Activated CD8-positive, alpha-beta T cell treated with anti-CD3 and anti-CD28 coated beads for 36 hours (primary cell): ENCODE measurements around the gene RPS18. TPM values are rescaled to one million over a fixed set of nuclear protein-coding genes. Genes with fewer than 3 reads are reported as not detected.

ENCODE experiments used
- ATAC-seq: fragments of 200-7000 bp; cut with Tn5 transposase; one replicate; pipeline ENCODE4 v1.10.0; 2021; ENCODE audit warnings: mild to moderate bottlenecking, moderate library complexity
- CTCF ChIA-PET: fragments of 350-600 bp; sonication (Branson Sonifier 250); formaldehyde crosslinking; loops from one replicate; lab custom pipeline; 2021; ENCODE audit warnings: antibody characterized with exemption; lab: Charles Lee
- POLR2A ChIA-PET: fragments of 350-600 bp; sonication (Branson Sonifier 250); formaldehyde crosslinking; loops from one replicate; lab custom pipeline; 2021; ENCODE audit warnings: antibody characterized with exemption; lab: Charles Lee
- DNase-seq: peaks from one replicate; pipeline ENCODE4 v3.0.0-alpha.2; 2020
- H3K27ac Mint-ChIP-seq: one replicate; pipeline ENCODE4 v1.8.0; 2021; ENCODE audit warnings: mild to moderate bottlenecking, mixed read lengths
- H3K27me3 Mint-ChIP-seq: one replicate; pipeline ENCODE4 v1.8.0; 2021; ENCODE audit warnings: mixed read lengths
- H3K36me3 Mint-ChIP-seq: one replicate; pipeline ENCODE4 v1.8.0; 2021; ENCODE audit warnings: low read depth, mixed read lengths
- H3K4me1 Mint-ChIP-seq: one replicate; pipeline ENCODE4 v1.8.0; 2021; ENCODE audit warnings: low read depth, mixed read lengths
- H3K4me3 Mint-ChIP-seq: one replicate; pipeline ENCODE4 v1.8.0; 2021; ENCODE audit warnings: mild to moderate bottlenecking, moderate library complexity, mixed read lengths
- H3K9me3 Mint-ChIP-seq: one replicate; pipeline ENCODE4 v1.8.0; 2021; ENCODE audit warnings: mixed read lengths
- CTCF ChIP-seq: fragments of 200-600 bp; IDR thresholded peaks from one replicate; pipeline ENCODE4 v1.8.0; 2022; ENCODE audit warnings: antibody characterized with exemption, mild to moderate bottlenecking
- intact Hi-C: fragments of 100-400 bp; cut with micrococcal nuclease; formaldehyde crosslinking; loops from one replicate; pipeline ENCODE4 v1.10.0; 2022
- total RNA-seq, 2 experiments: library from RNA; stranded (reverse); gene quantifications; one replicate each; pipeline ENCODE4 v1.2.3, GENCODE V29; 2021

Gene RPS18
- total RNA-seq, 2 experiments from 2014 or later: 4,910 to 4,938 TPM

DNA sequence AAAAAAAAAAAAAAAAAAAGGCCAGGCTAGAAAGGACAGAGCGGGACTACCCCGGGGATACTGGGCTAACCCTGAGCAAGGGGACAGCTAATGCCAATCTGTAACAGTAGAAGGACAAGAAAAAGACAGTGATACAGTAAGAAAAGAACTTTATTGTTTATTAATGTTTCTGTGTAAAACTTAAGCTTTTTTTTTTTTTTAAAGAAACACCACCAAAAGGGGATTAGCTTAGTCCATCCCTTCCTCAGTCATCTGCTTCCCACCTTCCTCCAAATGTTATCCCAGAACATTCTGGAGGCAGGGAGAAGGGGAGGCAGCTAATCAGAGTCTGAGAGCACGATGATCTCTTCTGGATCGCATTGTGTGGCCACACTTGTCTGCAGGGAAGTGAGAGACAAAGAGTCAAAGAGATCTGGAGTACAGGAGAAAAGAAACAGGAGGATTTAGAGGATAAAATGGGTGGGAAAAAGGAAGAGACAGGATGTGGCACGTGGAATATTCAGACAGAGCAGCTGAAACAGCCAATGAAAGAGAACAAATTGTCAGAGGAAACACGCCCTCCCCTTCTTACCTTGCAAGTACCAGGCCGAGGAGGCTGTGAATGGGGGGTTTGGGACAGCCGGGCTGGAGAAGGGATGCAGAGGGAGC, 46.7 kb downstream of the RPS18 start:
- no peak for DNase-seq
- ATAC-seq: no peak
- H3K4me1 Mint-ChIP-seq: peaks cover 70% of the 10 kb centered on the region
- no peaks in the 10 kb centered on the region for H3K27me3 Mint-ChIP-seq
- H3K27ac Mint-ChIP-seq: peak overlapping the region; percentile 97
- CTCF ChIA-PET: interaction anchor here (0.7 to 1.6 kb wide), 8 partner anchors 19 to 289 kb away, joined by 3 to 6 read pairs (median 4); partner anchors contain the start of genes B3GALT4, PFDN6 and WDR46
- no peak for TF ChIP-seq CTCF
- intact Hi-C loops: no loop called here
- H3K4me3 Mint-ChIP-seq: peak overlapping the region; percentile 97
- no peaks in the 10 kb centered on the region for H3K9me3 Mint-ChIP-seq
- peaks cover 54% of the 10 kb centered on the region for H3K36me3 Mint-ChIP-seq
- POLR2A ChIA-PET: interaction anchor here (0.6 to 4.8 kb wide), 11 partner anchors 21 to 390 kb away, joined by 3 to 42 read pairs (median 4); partner anchors contain the start of genes PFDN6, RGL2, RPS18 and SYNGAP1

DNA sequence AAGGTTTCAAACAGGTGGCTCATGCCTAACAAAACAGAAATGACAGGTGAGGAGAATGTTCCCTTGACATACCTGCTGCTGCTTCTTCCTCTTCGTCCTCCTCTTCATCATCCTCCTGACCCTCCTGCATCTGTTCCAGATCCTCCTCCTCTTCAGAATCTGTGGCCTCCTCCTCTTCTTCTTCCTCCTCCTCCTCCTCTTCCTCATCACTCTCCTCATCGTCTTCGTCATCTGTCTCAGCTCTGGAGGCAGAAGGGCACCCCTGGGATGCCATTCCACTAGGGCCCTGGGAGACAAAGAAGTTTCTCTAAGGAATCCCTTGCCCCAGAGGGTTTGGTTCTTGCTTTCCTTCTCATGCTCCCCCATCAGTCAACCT, 48.1 kb downstream of the RPS18 start:
- H3K4me3 Mint-ChIP-seq: peak overlapping the region; percentile 97
- POLR2A ChIA-PET: no interaction called here
- no peaks in the 10 kb centered on the region for H3K27me3 Mint-ChIP-seq
- H3K36me3 Mint-ChIP-seq: peaks cover 51% of the 10 kb centered on the region
- H3K4me1 Mint-ChIP-seq: peaks cover 71% of the 10 kb centered on the region
- no peaks in the 10 kb centered on the region for H3K9me3 Mint-ChIP-seq
- H3K27ac Mint-ChIP-seq: peak overlapping the region; percentile 98
- no peak for TF ChIP-seq CTCF
- intact Hi-C loops: no loop called here
- CTCF ChIA-PET: interaction anchor here (1.6 kb wide), 1 partner anchor 106 kb away, joined by 5 read pairs; no protein-coding TSS in a partner anchor
- ATAC-seq (no peak), DNase-seq (no peak)

- ATAC-seq (no peak), DNase-seq (no peak)
- intact Hi-C loops: no loop called here
- no peak for TF ChIP-seq CTCF
- ChIA-PET POLR2A (interaction anchor here (0.9 to 1.5 kb wide), 3 partner anchors 9 to 43 kb away, joined by 3 to 6 read pairs (median 4); partner anchors contain the start of gene B3GALT4), CTCF (no interaction called here)
- Mint-ChIP-seq H3K27me3 (no peaks in the 10 kb centered on the region), H3K4me1 (peaks cover 65% of the 10 kb centered on the region), H3K36me3 (peaks cover 51% of the 10 kb centered on the region), H3K27ac (peak overlapping the region; percentile 98), H3K4me3 (peak overlapping the region; percentile 90), H3K9me3 (no peaks in the 10 kb centered on the region)
Measured at GRCh38 chr6:33320315-33321181, 48.7 kb downstream of the RPS18 start.

DNA sequence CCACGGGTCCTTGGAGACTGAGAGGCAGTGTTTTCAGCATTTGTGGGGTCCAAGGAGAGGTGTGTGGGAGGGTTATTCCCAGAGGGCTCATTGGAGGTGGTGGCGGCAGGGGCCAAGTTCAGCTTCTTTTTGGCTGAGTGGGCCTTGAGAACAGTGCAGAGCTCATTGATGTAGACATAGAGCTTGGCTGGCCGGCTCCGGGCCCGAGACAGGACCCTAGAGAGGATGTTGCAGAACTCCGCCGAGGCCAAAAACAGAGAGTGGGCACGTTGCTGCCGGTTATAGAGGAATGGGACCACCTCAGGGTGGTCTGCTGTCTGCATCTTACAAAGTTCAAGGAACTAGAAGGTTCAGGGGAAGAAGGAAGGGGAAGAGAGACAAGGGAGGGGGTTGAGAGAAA, 49.4 kb downstream of the RPS18 start:
- H3K36me3 Mint-ChIP-seq: peaks cover 50% of the 10 kb centered on the region

More for the DNA sequence above, 49.4 kb downstream of the RPS18 start:
- no peak for TF ChIP-seq CTCF
- ATAC-seq (no peak), DNase-seq (no peak)
- H3K4me3 Mint-ChIP-seq: peak overlapping the region; percentile 90
- POLR2A ChIA-PET: interaction anchor here (0.9 to 1.5 kb wide), 3 partner anchors 9 to 44 kb away, joined by 3 to 6 read pairs (median 4); partner anchors contain the start of gene B3GALT4
- peaks cover 60% of the 10 kb centered on the region for H3K4me1 Mint-ChIP-seq
- intact Hi-C loops: no loop called here
- CTCF ChIA-PET: no interaction called here
- peak overlapping the region; percentile 98 for H3K27ac Mint-ChIP-seq
- H3K27me3 Mint-ChIP-seq: no peaks in the 10 kb centered on the region
- no peaks in the 10 kb centered on the region for H3K9me3 Mint-ChIP-seq
